ENCODE data around the gene ST8SIA6.

GRCh38 chr10:17380888-17381287, 73.5 kb downstream of the ST8SIA6 start:
- TF ChIP-seq, protein P1, sequence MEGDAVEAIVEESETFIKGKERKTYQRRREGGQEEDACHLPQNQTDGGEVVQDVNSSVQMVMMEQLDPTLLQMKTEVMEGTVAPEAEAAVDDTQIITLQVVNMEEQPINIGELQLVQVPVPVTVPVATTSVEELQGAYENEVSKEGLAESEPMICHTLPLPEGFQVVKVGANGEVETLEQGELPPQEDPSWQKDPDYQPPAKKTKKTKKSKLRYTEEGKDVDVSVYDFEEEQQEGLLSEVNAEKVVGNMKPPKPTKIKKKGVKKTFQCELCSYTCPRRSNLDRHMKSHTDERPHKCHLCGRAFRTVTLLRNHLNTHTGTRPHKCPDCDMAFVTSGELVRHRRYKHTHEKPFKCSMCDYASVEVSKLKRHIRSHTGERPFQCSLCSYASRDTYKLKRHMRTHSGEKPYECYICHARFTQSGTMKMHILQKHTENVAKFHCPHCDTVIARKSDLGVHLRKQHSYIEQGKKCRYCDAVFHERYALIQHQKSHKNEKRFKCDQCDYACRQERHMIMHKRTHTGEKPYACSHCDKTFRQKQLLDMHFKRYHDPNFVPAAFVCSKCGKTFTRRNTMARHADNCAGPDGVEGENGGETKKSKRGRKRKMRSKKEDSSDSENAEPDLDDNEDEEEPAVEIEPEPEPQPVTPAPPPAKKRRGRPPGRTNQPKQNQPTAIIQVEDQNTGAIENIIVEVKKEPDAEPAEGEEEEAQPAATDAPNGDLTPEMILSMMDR (IDR thresholded peaks at IDR 0.05), result no peak
- TF ChIP-seq POLR2A (IDR thresholded peaks at IDR 0.05), result no peak

Measured in sigmoid colon (tissue), 3 donors.